MM.1S (cell line): ENCODE measurements around the gene ODF4.

Experiments used
- DNase-seq: peaks from one replicate; pipeline ENCODE4 v3.0.0-alpha.2; 2015
- H2AFZ ChIP-seq: fragments of 300-600 bp; sonication (generic); 2 replicates; pipeline ENCODE4 v1.6.0; 2016; ENCODE audit warnings: antibody characterized with exemption, low read length
- H3F3A ChIP-seq: fragments of 300-600 bp; sonication (generic); 2 replicates; pipeline ENCODE4 v1.6.1; 2016; ENCODE audit warnings: mild to moderate bottlenecking, antibody characterized with exemption, low read length, moderate library complexity, mixed read lengths; ENCODE audit not compliant: insufficient read depth
- H3K27ac ChIP-seq: fragments of 300-600 bp; sonication (generic); 2 replicates; pipeline ENCODE4 v1.5.1; 2016; ENCODE audit warnings: mild to moderate bottlenecking, low read length
- H3K27me3 ChIP-seq: fragments of 300-600 bp; sonication (generic); replicated peaks from 2 replicates; pipeline ENCODE4 v1.6.0; 2016; ENCODE audit warnings: low read length; ENCODE audit not compliant: insufficient read depth
- H3K36me3 ChIP-seq: fragments of 300-600 bp; sonication (generic); replicated peaks from 2 replicates; pipeline ENCODE4 v1.6.1; 2016; ENCODE audit warnings: mild to moderate bottlenecking, low read length, mixed read lengths; ENCODE audit not compliant: insufficient read depth
- H3K4me1 ChIP-seq: fragments of 300-600 bp; sonication (generic); 2 replicates; pipeline ENCODE4 v1.6.1; 2016; ENCODE audit warnings: low read length, mixed read lengths
- H3K4me2 ChIP-seq: fragments of 300-600 bp; sonication (generic); 2 replicates; pipeline ENCODE4 v1.6.0; 2016; ENCODE audit warnings: low read depth, low read length
- H3K4me3 ChIP-seq: fragments of 300-600 bp; sonication (generic); 2 replicates; pipeline ENCODE4 v1.5.1; 2016; ENCODE audit warnings: low read length, mixed read lengths
- H3K79me2 ChIP-seq: fragments of 300-600 bp; sonication (generic); 2 replicates; pipeline ENCODE4 v1.6.1; 2016; ENCODE audit warnings: mixed run types, low read length, mixed read lengths
- H3K9ac ChIP-seq: fragments of 300-600 bp; sonication (generic); 2 replicates; pipeline ENCODE4 v1.6.1; 2016; ENCODE audit warnings: low read length, mixed read lengths
- H3K9me2 ChIP-seq: fragments of 300-600 bp; sonication (generic); replicated peaks from 2 replicates; pipeline ENCODE4 v1.6.1; 2016; ENCODE audit warnings: mild to moderate bottlenecking, low read length, mixed read lengths; ENCODE audit not compliant: insufficient read depth
- H3K9me3 ChIP-seq: fragments of 300-600 bp; sonication (generic); replicated peaks from 2 replicates; pipeline ENCODE4 v1.6.1; 2016; ENCODE audit warnings: mild to moderate bottlenecking, low read length, mixed read lengths; ENCODE audit not compliant: insufficient read depth
- H4K20me1 ChIP-seq: fragments of 300-600 bp; sonication (generic); 2 replicates; pipeline ENCODE4 v1.6.1; 2016; ENCODE audit warnings: mild to moderate bottlenecking, low read length, moderate library complexity, mixed read lengths; ENCODE audit not compliant: insufficient read depth
- EZH2 ChIP-seq: fragments of 300-600 bp; sonication (generic); optimal IDR thresholded peaks from 2 replicates; pipeline ENCODE3; 2017; ENCODE audit warnings: low read depth, mild to moderate bottlenecking, antibody characterized with exemption, low read length, mixed read lengths
- EZH2phosphoT487 ChIP-seq: fragments of 300-600 bp; sonication (generic); IDR thresholded peaks from 2 replicates; pipeline ENCODE4 v1.6.1; 2018; ENCODE audit warnings: antibody characterized with exemption, low read length
- TF ChIP-seq, protein P1 (sequence below): fragments of 300-600 bp; sonication (generic); IDR thresholded peaks from 2 replicates; pipeline ENCODE4 v1.5.1; 2016; ENCODE audit warnings: antibody characterized with exemption, low read length, mixed read lengths

The ODF4 gene

DNA sequence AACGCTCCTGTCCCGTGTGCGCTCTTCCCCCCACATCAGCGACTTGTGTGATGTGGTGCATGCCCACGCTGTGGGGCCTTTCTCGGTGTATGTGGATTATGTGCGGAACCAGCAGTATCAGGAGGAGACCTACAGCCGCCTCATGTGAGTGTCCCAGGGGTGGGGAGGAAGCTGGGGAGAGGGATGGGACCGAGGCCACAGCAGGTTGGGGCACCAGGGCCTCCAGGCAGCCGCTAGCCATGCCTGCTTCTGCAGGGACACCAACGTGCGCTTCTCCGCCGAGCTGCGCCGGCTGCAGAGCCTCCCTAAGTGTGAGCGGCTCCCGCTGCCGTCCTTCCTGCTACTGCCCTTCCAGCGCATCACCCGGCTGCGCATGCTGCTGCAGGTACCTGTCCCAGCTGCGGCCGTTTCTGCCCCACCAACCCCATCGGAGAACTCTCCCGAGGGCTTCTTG, 23.8 kb upstream of the ODF4 start:
- no peak overlapping the region for H3K9ac ChIP-seq
- no peaks in the 10 kb centered on the region for H3K79me2 ChIP-seq
- H3K27ac ChIP-seq = no peak overlapping the region
- no peaks in the 10 kb centered on the region for H3K9me3 ChIP-seq
- peaks cover 78% of the 10 kb centered on the region for H3K27me3 ChIP-seq
- H2AFZ ChIP-seq = no peak overlapping the region
- TF ChIP-seq EZH2 (no peak), EZH2phosphoT487 (no peak)
- TF ChIP-seq, protein P1, sequence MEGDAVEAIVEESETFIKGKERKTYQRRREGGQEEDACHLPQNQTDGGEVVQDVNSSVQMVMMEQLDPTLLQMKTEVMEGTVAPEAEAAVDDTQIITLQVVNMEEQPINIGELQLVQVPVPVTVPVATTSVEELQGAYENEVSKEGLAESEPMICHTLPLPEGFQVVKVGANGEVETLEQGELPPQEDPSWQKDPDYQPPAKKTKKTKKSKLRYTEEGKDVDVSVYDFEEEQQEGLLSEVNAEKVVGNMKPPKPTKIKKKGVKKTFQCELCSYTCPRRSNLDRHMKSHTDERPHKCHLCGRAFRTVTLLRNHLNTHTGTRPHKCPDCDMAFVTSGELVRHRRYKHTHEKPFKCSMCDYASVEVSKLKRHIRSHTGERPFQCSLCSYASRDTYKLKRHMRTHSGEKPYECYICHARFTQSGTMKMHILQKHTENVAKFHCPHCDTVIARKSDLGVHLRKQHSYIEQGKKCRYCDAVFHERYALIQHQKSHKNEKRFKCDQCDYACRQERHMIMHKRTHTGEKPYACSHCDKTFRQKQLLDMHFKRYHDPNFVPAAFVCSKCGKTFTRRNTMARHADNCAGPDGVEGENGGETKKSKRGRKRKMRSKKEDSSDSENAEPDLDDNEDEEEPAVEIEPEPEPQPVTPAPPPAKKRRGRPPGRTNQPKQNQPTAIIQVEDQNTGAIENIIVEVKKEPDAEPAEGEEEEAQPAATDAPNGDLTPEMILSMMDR = no peak
- no peaks in the 10 kb centered on the region for H3K9me2 ChIP-seq
- no peaks in the 10 kb centered on the region for H3K36me3 ChIP-seq
- no peak overlapping the region for H3K4me3 ChIP-seq
- H3K4me1 ChIP-seq = no peaks in the 10 kb centered on the region
- H4K20me1 ChIP-seq = no peaks in the 10 kb centered on the region
- DNase-seq = no peak
- H3K4me2 ChIP-seq = no peak overlapping the region
- no peaks in the 10 kb centered on the region for H3F3A ChIP-seq

GRCh38 chr17:8318010-8318935, 21.4 kb upstream of the ODF4 start:
- Histone ChIP-seq H3K4me2 (no peak overlapping the region), H3K27me3 (peaks cover 54% of the 10 kb centered on the region), H3K9ac (no peak overlapping the region), H4K20me1 (no peaks in the 10 kb centered on the region), H3K4me1 (no peaks in the 10 kb centered on the region), H3K9me2 (no peaks in the 10 kb centered on the region), H3K9me3 (no peaks in the 10 kb centered on the region), H3K4me3 (no peak overlapping the region), H3K27ac (no peak overlapping the region), H3K79me2 (no peaks in the 10 kb centered on the region), H2AFZ (no peak overlapping the region), H3K36me3 (no peaks in the 10 kb centered on the region), H3F3A (no peaks in the 10 kb centered on the region)
- no peak for DNase-seq
- TF ChIP-seq, protein P1 = no peak
- TF ChIP-seq EZH2phosphoT487 (no peak), EZH2 (no peak)

GRCh38 chr17:8320262-8320661, 19.4 kb upstream of the ODF4 start:
- no peaks in the 10 kb centered on the region for H3K79me2 ChIP-seq
- H3K9ac ChIP-seq = no peak overlapping the region
- no peak overlapping the region for H2AFZ ChIP-seq
- no peak for TF ChIP-seq EZH2
- TF ChIP-seq EZH2phosphoT487 = no peak
- TF ChIP-seq, protein P1 = no peak
- H4K20me1 ChIP-seq = no peaks in the 10 kb centered on the region
- H3K4me2 ChIP-seq = no peak overlapping the region
- no peaks in the 10 kb centered on the region for H3K4me1 ChIP-seq
- no peaks in the 10 kb centered on the region for H3F3A ChIP-seq
- no peaks in the 10 kb centered on the region for H3K9me2 ChIP-seq
- no peak overlapping the region for H3K27ac ChIP-seq
- H3K9me3 ChIP-seq = no peaks in the 10 kb centered on the region
- no peaks in the 10 kb centered on the region for H3K36me3 ChIP-seq
- DNase-seq = no peak
- peaks cover 43% of the 10 kb centered on the region for H3K27me3 ChIP-seq
- no peak overlapping the region for H3K4me3 ChIP-seq
